Erythroblast (primary cell): ENCODE data around the gene TIPRL.

Experiments used
- GATA1 ChIP-seq: IDR thresholded peaks from 2 replicates; pipeline ENCODE4 v1.6.1; 2011; ENCODE audit warnings: low read depth, mild to moderate bottlenecking, control low read depth, low read length, moderate library complexity
- POLR2A ChIP-seq: IDR thresholded peaks from 2 replicates; pipeline ENCODE4 v1.6.1; 2011; ENCODE audit warnings: mild to moderate bottlenecking, low read length

- TF ChIP-seq POLR2A (no peak), GATA1 (no peak)
These were observed 51.9 kb downstream of the TIPRL start for GRCh38 chr1:168230709-168231108.
